Chondrocyte (in vitro differentiated cells): Measurements from ENCODE around the gene GUSB. TPM values are rescaled to one million over a fixed set of nuclear protein-coding genes. Genes with fewer than 3 reads are reported as not detected.
A peak's percentile ranks its signal among the peaks of the same experiment; 100 is the strongest.

ENCODE experiments used
- DNase-seq: peaks from one replicate; pipeline ENCODE4 v3.0.0; 2021; ENCODE audit warnings: mixed read lengths, low spot score
- H3K27ac Mint-ChIP-seq: one replicate; pipeline ENCODE4 v1.8.0; 2021; ENCODE audit warnings: mild to moderate bottlenecking, moderate library complexity, mixed read lengths; ENCODE audit not compliant: unreplicated experiment
- H3K27me3 Mint-ChIP-seq: 2 replicates; pipeline ENCODE4 v1.8.0; 2021; ENCODE audit warnings: low read depth, mixed read lengths
- H3K36me3 Mint-ChIP-seq: 2 replicates; pipeline ENCODE4 v1.8.0; 2021; ENCODE audit warnings: low read depth, mixed read lengths
- H3K4me1 Mint-ChIP-seq: 2 replicates; pipeline ENCODE4 v1.8.0; 2021; ENCODE audit warnings: low read depth, mild to moderate bottlenecking, mixed read lengths
- H3K4me3 Mint-ChIP-seq: one replicate; pipeline ENCODE4 v1.8.0; 2021; ENCODE audit warnings: mild to moderate bottlenecking, moderate library complexity, mixed read lengths; ENCODE audit not compliant: unreplicated experiment
- H3K9me3 Mint-ChIP-seq: 2 replicates; pipeline ENCODE4 v1.8.0; 2021; ENCODE audit warnings: low read depth, mixed read lengths
- CTCF ChIP-seq: fragments of 200-600 bp; sonication (generic); IDR thresholded peaks from 2 replicates; pipeline ENCODE4 v1.5.0; 2021; ENCODE audit warnings: antibody characterized with exemption, mild to moderate bottlenecking, moderate library complexity
- total RNA-seq: library from RNA; stranded (reverse); gene quantifications from 3 replicates; pipeline ENCODE4 v1.2.1, GENCODE V29; 2021

The GUSB gene
- total RNA-seq, 1 donor from 2014 or later, result 27.3 TPM

GRCh38 chr7:65988084-65988483 is 6.1 kb upstream of the GUSB start:
- no peak overlapping the region for H3K4me3 Mint-ChIP-seq
- H3K27me3 Mint-ChIP-seq, result no peaks in the 10 kb centered on the region
- H3K27ac Mint-ChIP-seq, result no peak overlapping the region
- H3K4me1 Mint-ChIP-seq, result no peaks in the 10 kb centered on the region
- no peak for DNase-seq
- no peak for TF ChIP-seq CTCF
- no peaks in the 10 kb centered on the region for H3K9me3 Mint-ChIP-seq
- no peaks in the 10 kb centered on the region for H3K36me3 Mint-ChIP-seq

GRCh38 chr7:65983965-65984658 is 2.1 kb upstream of the GUSB start:
- Mint-ChIP-seq H3K36me3 (no peaks in the 10 kb centered on the region), H3K4me1 (peaks cover 11% of the 10 kb centered on the region), H3K27ac (no peak overlapping the region), H3K4me3 (no peak overlapping the region), H3K27me3 (no peaks in the 10 kb centered on the region), H3K9me3 (no peaks in the 10 kb centered on the region)
- no peak for TF ChIP-seq CTCF
- no peak for DNase-seq

GRCh38 chr7:65980478-65981250 is 1.3 kb downstream of the GUSB start:
- TF ChIP-seq CTCF, result no peak
- Mint-ChIP-seq H3K27ac (peak overlapping the region; percentile 74), H3K4me3 (peak overlapping the region; percentile 73), H3K36me3 (peaks cover 2% of the 10 kb centered on the region), H3K27me3 (no peaks in the 10 kb centered on the region), H3K9me3 (no peaks in the 10 kb centered on the region), H3K4me1 (peaks cover 11% of the 10 kb centered on the region)
- DNase-seq, result peak; percentile 59

- H3K4me1 Mint-ChIP-seq, result peaks cover 11% of the 10 kb centered on the region
- DNase-seq, result no peak
- H3K9me3 Mint-ChIP-seq, result no peaks in the 10 kb centered on the region
- H3K27ac Mint-ChIP-seq, result no peak overlapping the region
- H3K36me3 Mint-ChIP-seq, result peaks cover 2% of the 10 kb centered on the region
- H3K27me3 Mint-ChIP-seq, result no peaks in the 10 kb centered on the region
- H3K4me3 Mint-ChIP-seq, result peak overlapping the region; percentile 73
- no peak for TF ChIP-seq CTCF
Measured at GRCh38 chr7:65979583-65980477, 2.2 kb downstream of the GUSB start.
